Keratinocyte (primary cell): ENCODE data around the gene OR6C3.

Experiments used
- EZH2 ChIP-seq: IDR thresholded peaks from one replicate; pipeline ENCODE4 v1.6.1; 2012; ENCODE audit warnings: inconsistent platforms, mild to moderate bottlenecking, low read length, moderate library complexity
- TF ChIP-seq, protein P1 (sequence below), 3 experiments: IDR thresholded peaks in 1 of 3; conservative IDR thresholded peaks in 1 of 3; optimal IDR thresholded peaks in 1 of 3; 2 replicates in 2 of 3; 3 replicates in 1 of 3; pipeline versions ENCODE3 to v1.5.1; 2011; ENCODE audit warnings: low read length in 3 of 3, mild to moderate bottlenecking in 3 of 3, moderate library complexity in 2 of 3, control low read depth in 1 of 3, inconsistent platforms in 1 of 3; ENCODE audit not compliant: insufficient read depth in 2 of 3; ENCODE audit errors: extremely low read depth in 1 of 3

DNA sequence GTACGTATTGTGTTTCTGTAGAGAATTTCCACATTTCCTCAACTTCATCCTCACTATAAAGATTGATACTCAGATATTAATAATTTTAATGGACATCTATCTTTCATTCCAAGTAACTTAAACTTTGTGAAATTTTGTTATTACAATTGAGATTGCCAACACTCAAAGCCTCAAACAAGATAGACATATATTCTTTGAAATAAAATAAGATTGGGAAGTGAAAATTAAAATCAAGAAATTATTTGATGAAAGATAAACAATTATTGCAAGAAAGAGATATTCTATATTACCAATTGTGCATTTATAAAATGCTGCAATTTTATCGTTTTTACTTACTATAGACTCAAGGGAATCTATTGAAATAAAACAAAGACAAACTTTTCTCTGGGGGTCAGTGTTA, 34.1 kb upstream of the OR6C3 start, which contains the start of gene OR6C6:
- TF ChIP-seq, protein P1, sequence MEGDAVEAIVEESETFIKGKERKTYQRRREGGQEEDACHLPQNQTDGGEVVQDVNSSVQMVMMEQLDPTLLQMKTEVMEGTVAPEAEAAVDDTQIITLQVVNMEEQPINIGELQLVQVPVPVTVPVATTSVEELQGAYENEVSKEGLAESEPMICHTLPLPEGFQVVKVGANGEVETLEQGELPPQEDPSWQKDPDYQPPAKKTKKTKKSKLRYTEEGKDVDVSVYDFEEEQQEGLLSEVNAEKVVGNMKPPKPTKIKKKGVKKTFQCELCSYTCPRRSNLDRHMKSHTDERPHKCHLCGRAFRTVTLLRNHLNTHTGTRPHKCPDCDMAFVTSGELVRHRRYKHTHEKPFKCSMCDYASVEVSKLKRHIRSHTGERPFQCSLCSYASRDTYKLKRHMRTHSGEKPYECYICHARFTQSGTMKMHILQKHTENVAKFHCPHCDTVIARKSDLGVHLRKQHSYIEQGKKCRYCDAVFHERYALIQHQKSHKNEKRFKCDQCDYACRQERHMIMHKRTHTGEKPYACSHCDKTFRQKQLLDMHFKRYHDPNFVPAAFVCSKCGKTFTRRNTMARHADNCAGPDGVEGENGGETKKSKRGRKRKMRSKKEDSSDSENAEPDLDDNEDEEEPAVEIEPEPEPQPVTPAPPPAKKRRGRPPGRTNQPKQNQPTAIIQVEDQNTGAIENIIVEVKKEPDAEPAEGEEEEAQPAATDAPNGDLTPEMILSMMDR (optimal IDR thresholded peaks at IDR 0.05 in 1 of 3, IDR thresholded peaks at IDR 0.05 in 1 of 3, conservative IDR thresholded peaks at IDR 0.05 in 1 of 3; ENCODE audit: extremely low read depth in 1 of 3, insufficient read depth in 2 of 3, low read length in 3 of 3): no peak
- no peak for TF ChIP-seq EZH2
